Measurements from ENCODE around the gene UGT1A9. TPM values are rescaled to one million over a fixed set of nuclear protein-coding genes. Genes with fewer than 3 reads are reported as not detected.
"Not testable (repeated sequence)": the region's sequence is repeated elsewhere in the genome, so short reads cannot be mapped to it uniquely, and the experiment has no call there.

UGT1A9 gene
- total and polyA plus RNA-seq, 8 donors = 0.73 to 7.0 (median 3.9) TPM; not detected in 5

DNA sequence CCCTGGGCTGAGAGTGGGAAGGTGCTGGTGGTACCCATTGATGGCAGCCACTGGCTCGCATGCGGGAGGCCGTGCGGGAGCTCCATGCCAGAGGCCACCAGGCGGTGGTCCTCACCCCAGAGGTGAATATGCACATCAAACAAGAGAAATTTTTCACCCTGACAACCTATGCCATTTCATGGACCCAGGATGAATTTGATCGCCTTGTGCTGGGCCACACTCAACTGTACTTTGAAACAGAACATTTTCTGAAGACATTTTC is 75.5 kb downstream of the UGT1A9 start:
- TF ChIP-seq EP300 (IDR thresholded peaks at IDR 0.05) (no peak), POLR2AphosphoS5 (IDR thresholded peaks at IDR 0.05) (no peak), POLR2A (IDR thresholded peaks at IDR 0.05) (no peak)
- TF ChIP-seq, protein P1, sequence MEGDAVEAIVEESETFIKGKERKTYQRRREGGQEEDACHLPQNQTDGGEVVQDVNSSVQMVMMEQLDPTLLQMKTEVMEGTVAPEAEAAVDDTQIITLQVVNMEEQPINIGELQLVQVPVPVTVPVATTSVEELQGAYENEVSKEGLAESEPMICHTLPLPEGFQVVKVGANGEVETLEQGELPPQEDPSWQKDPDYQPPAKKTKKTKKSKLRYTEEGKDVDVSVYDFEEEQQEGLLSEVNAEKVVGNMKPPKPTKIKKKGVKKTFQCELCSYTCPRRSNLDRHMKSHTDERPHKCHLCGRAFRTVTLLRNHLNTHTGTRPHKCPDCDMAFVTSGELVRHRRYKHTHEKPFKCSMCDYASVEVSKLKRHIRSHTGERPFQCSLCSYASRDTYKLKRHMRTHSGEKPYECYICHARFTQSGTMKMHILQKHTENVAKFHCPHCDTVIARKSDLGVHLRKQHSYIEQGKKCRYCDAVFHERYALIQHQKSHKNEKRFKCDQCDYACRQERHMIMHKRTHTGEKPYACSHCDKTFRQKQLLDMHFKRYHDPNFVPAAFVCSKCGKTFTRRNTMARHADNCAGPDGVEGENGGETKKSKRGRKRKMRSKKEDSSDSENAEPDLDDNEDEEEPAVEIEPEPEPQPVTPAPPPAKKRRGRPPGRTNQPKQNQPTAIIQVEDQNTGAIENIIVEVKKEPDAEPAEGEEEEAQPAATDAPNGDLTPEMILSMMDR (IDR thresholded peaks at IDR 0.05) = no peak
- no peak for DNase-seq
- H3K4me3 ChIP-seq = no peak overlapping the region
- no peak overlapping the region for H3K27ac ChIP-seq
- no peaks in the 10 kb centered on the region for H3K36me3 ChIP-seq
- H3K9me3 ChIP-seq = peaks cover 0 to 17% (median 12%) of the 10 kb centered on the region in 4 donors
- intact Hi-C loops (cut with DNase I; ENCODE audit: low total_unique reads) = no loop called here
- no peaks in the 10 kb centered on the region for H3K27me3 ChIP-seq
- 86 to 98% (median 94%) methylated on average over 2 to 6 of the region's 6 CpGs for WGBS, 5 donors
- peaks cover 0 to 3% (median 0%) of the 10 kb centered on the region in 4 donors for H3K4me1 ChIP-seq

DNA sequence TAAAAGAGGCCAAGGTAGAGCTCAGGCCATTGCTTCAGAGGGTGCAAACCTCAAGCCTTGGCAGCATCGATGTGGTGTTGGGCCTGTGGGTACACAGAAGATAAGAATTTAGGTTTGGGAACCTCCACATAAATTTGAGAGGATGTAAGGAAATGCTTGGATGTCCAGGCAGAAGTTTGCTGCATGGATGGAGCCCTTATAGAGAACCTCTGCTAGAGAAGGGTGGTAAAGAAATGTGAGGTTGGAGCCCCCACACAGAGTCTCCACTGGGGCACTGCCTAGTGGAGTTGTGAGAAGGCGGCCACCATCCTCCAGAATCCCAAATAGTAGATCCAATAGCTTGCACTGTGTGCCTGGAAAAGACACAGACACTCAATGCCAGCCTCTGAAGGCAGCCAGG is 79.0 kb downstream of the UGT1A9 start:
- H3K27ac ChIP-seq; DNase-seq; H3K4me1 ChIP-seq; intact Hi-C loops (cut with DNase I; ENCODE audit: low total_unique reads); H3K36me3 ChIP-seq; H3K4me3 ChIP-seq; H3K27me3 ChIP-seq: not testable (repeated sequence)
- peaks cover 0 to 17% (median 12%) of the 10 kb centered on the region in 4 donors for H3K9me3 ChIP-seq
- 78 to 90% (median 88%) methylated on average over 2 of the region's 2 CpGs for WGBS, 5 donors

DNA sequence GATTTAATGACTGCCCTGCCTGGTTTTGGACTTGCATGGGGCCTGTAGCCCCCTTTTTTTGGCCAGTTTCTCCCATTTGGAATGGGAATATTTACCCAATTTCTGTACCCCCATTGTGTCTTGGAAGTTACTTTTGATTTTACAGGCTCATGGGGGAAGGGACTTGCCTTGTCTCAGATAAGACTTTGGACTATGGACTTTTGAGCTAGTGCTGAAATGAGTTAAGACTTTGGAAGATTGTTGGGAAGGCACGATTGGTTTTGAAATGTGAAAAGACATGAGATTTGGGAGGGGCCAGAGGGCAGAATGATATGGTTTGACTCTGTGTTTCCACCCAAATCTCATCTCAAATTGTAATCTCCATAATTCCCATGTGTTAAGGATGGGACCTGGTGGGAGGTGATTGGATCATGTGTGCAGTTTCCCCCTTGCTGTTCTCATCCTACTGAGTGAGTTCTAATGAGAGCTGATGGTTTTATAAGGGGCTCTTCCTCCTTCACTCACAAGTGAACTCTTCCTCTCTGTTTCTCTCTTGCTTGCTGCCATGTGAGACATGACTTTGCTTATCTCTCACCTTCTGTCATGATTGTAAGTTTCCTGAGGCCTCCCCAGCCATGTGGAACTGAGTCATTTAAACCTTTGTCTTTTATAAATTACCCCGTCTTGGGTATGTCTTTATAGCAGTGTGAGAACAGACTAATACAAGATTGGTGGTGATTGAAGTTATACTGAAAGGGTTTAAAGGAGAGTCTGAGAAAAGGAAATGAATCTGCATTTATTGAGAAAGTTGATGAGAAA is 79.7 kb downstream of the UGT1A9 start:
- H3K27me3 ChIP-seq; H3K4me3 ChIP-seq; DNase-seq; H3K4me1 ChIP-seq; intact Hi-C loops (cut with DNase I; ENCODE audit: low total_unique reads); H3K36me3 ChIP-seq; H3K27ac ChIP-seq: not testable (repeated sequence)
- H3K9me3 ChIP-seq = peaks cover 0 to 17% (median 12%) of the 10 kb centered on the region in 4 donors
- 60 to 71% (median 61%) methylated on average over 2 of the region's 2 CpGs for WGBS, 5 donors

DNA sequence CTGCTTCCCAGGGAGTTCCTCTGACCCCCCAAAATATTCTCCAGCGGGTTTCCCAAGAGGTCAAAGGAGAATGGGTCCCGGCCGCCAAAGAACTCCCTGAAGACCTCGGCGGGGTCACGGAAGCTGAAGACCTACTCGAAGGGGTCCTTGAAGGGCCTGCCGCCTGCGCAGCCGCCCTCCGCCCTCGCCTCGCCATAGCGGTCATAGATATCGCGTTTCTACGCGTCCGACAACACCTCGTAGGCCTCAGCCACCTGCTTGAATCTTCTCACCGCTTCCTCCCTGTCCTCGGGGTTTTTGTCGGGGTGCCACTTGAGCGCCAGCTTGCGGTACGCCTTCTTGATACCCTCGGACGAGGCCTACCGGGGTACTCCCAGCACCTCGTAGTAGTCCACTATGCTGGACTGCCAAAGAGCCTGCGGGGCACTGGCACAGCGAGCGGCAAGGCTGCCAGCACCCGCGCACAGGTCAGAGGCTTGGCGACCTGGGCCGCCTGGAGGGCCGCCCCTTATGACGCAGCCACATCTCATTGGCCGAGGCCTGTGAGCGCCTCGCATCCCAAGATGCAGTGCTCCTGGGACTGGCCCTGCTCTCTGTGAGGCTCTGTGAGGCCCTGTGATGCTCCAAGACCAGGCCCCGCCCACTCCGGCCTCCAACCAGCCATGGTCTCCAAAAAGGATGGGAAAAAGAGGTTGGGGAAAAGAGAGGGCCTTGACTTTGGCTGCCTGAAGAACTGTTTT is 83.3 kb downstream of the UGT1A9 start:
- DNase-seq = no peak
- H3K9me3 ChIP-seq = peaks cover 0 to 14% (median 12%) of the 10 kb centered on the region in 4 donors
- no peak overlapping the region for H3K4me3 ChIP-seq
- no peak overlapping the region for H3K27ac ChIP-seq
- WGBS, 5 donors = 94 to 97% (median 94%) methylated on average over 30 to 43 of the region's 44 CpGs
- no peaks in the 10 kb centered on the region for H3K27me3 ChIP-seq
- peaks cover 0 to 5% (median 0%) of the 10 kb centered on the region in 4 donors for H3K4me1 ChIP-seq
- TF ChIP-seq EP300 (IDR thresholded peaks at IDR 0.05) = no peak
- no peak for TF ChIP-seq POLR2AphosphoS5 (IDR thresholded peaks at IDR 0.05)
- TF ChIP-seq POLR2A (IDR thresholded peaks at IDR 0.05) = no peak
- TF ChIP-seq, protein P1 (IDR thresholded peaks at IDR 0.05) = no peak
- H3K36me3 ChIP-seq = no peaks in the 10 kb centered on the region
- intact Hi-C loops (cut with DNase I; ENCODE audit: low total_unique reads) = no loop called here

DNA sequence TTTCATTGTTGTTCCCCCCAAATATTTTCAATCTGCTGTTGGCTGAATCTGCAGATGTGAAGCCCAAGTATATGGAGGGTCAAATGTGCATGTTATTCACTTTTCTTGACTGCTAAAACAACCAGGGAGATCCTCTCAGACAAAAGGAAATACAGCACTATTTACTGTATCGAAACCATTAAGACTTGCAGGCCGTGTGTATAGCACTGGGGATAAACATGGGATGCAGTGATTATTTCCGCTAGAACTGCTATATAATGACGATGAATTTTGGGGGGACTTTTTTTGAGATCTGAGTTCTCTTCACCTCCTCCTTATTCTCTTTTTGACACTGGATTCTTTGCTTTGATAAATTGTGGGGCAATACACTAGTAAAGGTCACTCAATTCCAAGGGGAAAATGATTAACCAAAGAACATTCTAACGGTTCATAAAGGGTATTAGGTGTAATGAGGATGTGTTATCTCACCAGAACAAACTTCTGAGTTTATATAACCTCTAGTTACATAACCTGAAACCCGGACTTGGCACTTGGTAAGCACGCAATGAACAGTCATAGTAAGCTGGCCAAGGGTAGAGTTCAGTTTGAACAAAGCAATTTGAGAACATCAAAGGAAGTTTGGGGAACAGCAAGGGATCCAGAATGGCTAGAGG is 84.9 kb downstream of the UGT1A9 start:
- no peak overlapping the region for H3K4me3 ChIP-seq
- no peak overlapping the region for H3K27ac ChIP-seq
- no peaks in the 10 kb centered on the region for H3K36me3 ChIP-seq
- DNase-seq = peak in 1 of 2 donors; percentile 23
- intact Hi-C loops (cut with DNase I; ENCODE audit: low total_unique reads) = no loop called here
- WGBS, 5 donors = 27 to 55% (median 38%) methylated on average over 7 of the region's 7 CpGs
- peaks cover 0 to 5% (median 0%) of the 10 kb centered on the region in 4 donors for H3K4me1 ChIP-seq
- no peaks in the 10 kb centered on the region for H3K27me3 ChIP-seq
- TF ChIP-seq EP300 (IDR thresholded peaks at IDR 0.05) (no peak), POLR2AphosphoS5 (IDR thresholded peaks at IDR 0.05) (peak in 1 of 3 donors; percentile 12)
- TF ChIP-seq, protein P1 (IDR thresholded peaks at IDR 0.05) = no peak
- H3K9me3 ChIP-seq = peaks cover 0 to under 1% (median 0%) of the 10 kb centered on the region in 4 donors

Measured in stomach (tissue), 9 donors.